Measurements from ENCODE around the gene OR7D2.

- TF ChIP-seq, protein P1, sequence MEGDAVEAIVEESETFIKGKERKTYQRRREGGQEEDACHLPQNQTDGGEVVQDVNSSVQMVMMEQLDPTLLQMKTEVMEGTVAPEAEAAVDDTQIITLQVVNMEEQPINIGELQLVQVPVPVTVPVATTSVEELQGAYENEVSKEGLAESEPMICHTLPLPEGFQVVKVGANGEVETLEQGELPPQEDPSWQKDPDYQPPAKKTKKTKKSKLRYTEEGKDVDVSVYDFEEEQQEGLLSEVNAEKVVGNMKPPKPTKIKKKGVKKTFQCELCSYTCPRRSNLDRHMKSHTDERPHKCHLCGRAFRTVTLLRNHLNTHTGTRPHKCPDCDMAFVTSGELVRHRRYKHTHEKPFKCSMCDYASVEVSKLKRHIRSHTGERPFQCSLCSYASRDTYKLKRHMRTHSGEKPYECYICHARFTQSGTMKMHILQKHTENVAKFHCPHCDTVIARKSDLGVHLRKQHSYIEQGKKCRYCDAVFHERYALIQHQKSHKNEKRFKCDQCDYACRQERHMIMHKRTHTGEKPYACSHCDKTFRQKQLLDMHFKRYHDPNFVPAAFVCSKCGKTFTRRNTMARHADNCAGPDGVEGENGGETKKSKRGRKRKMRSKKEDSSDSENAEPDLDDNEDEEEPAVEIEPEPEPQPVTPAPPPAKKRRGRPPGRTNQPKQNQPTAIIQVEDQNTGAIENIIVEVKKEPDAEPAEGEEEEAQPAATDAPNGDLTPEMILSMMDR (IDR thresholded peaks at IDR 0.05): no peak
- no peak for TF ChIP-seq REST (IDR thresholded peaks at IDR 0.05; ENCODE audit: insufficient read depth in 1 of 2, low read depth in 2 of 2, low read length in 1 of 2)
These were observed 11.9 kb upstream of the OR7D2 start for GRCh38 chr19:9166846-9167245.

Data from Panc1 (cell line).